Panc1 (cell line): ENCODE data around the gene GLTP. TPM values are rescaled to one million over a fixed set of nuclear protein-coding genes. Genes with fewer than 3 reads are reported as not detected.

Source experiments
- ATAC-seq: fragments of 200-7000 bp; cut with Tn5 transposase; 2 replicates; pipeline ENCODE4 v1.9.1; 2020; ENCODE audit warnings: mild to moderate bottlenecking, moderate library complexity
- BruUV-seq: library from RNA; stranded (reverse); fragments of 400-500 nt; replicated peaks from 2 replicates; lab custom pipeline; 2021; lab: Mats Ljungman, UMichigan
- CTCF ChIA-PET: fragments of 300-600 bp; sonication (Branson Sonifier 250); formaldehyde crosslinking; loops from one replicate; lab custom pipeline; 2022; ENCODE audit warnings: antibody characterized with exemption; lab: Charles Lee
- POLR2A ChIA-PET: fragments of 300-600 bp; sonication (Branson Sonifier 250); formaldehyde crosslinking; loops from one replicate; lab custom pipeline; 2022; ENCODE audit warnings: antibody characterized with exemption; lab: Charles Lee
- DNase-seq: peaks from one replicate; pipeline ENCODE4 v3.0.0-alpha.2; 2010; ENCODE audit warnings: low read depth, low spot score
- H3K27ac ChIP-seq: 2 replicates; pipeline ENCODE4 v1.5.1; 2011; ENCODE audit warnings: mild to moderate bottlenecking, low read length, inconsistent platforms
- H3K27me3 ChIP-seq: fragments of 200-500 bp; sonication (Bioruptor generic); 2 replicates; pipeline ENCODE4 v1.6.0; 2014; ENCODE audit warnings: low read length, inconsistent platforms; ENCODE audit not compliant: control insufficient read depth, insufficient read depth
- H3K36me3 ChIP-seq: fragments of 200-500 bp; sonication (Bioruptor generic); 2 replicates; pipeline ENCODE4 v1.5.1; 2014; ENCODE audit warnings: inconsistent platforms, mild to moderate bottlenecking, low read length, moderate library complexity; ENCODE audit not compliant: control insufficient read depth, insufficient read depth
- H3K4me1 ChIP-seq: 2 replicates; pipeline ENCODE4 v1.5.1; 2011; ENCODE audit warnings: inconsistent platforms, mild to moderate bottlenecking, low read length, moderate library complexity; ENCODE audit not compliant: control insufficient read depth, insufficient read depth
- H3K4me3 ChIP-seq, 2 experiments: 2 replicates each; pipeline ENCODE4 v1.5.1; 2011 to 2012; ENCODE audit warnings: low read depth in 2 of 2, low read length in 2 of 2, mild to moderate bottlenecking in 2 of 2, inconsistent platforms in 1 of 2, moderate library complexity in 1 of 2
- H3K9me3 ChIP-seq: fragments of 200-500 bp; sonication (Bioruptor generic); 2 replicates; pipeline ENCODE4 v1.5.1; 2014; ENCODE audit warnings: low read depth, mild to moderate bottlenecking, inconsistent platforms, low read length, moderate library complexity; ENCODE audit not compliant: control insufficient read depth, insufficient read depth
- CTCF ChIP-seq: fragments of 450-650 bp; IDR thresholded peaks from 2 replicates; pipeline ENCODE4 v1.5.1; 2017; ENCODE audit warnings: mild to moderate bottlenecking
- POLR2AphosphoS5 ChIP-seq: IDR thresholded peaks from 2 replicates; pipeline ENCODE4 v1.6.1; 2012; ENCODE audit warnings: mild to moderate bottlenecking, low read depth, low read length, moderate library complexity
- SIN3A ChIP-seq: IDR thresholded peaks from 2 replicates; pipeline ENCODE4 v1.6.1; 2012; ENCODE audit warnings: low read depth, mild to moderate bottlenecking, low read length, moderate library complexity, borderline replicate concordance; ENCODE audit not compliant: insufficient read depth
- TCF7L2 ChIP-seq: IDR thresholded peaks from 2 replicates; pipeline ENCODE4 v1.6.1; 2011; ENCODE audit warnings: mild to moderate bottlenecking, low read depth, low read length, inconsistent platforms
- in situ Hi-C: cut with HindIII; loops from 2 replicates; pipeline ENCODE4 v1.10.0; 2016; ENCODE audit warnings: low sequenced_read_pairs, low pct_unique_long_range_greater_than_20kb
- intact Hi-C: fragments of 100-400 bp; cut with micrococcal nuclease; formaldehyde crosslinking; loops from one replicate; pipeline ENCODE4 v1.10.0; 2022; ENCODE audit not compliant: unreplicated experiment
- total RNA-seq: library from RNA; stranded (reverse); gene quantifications from one replicate; pipeline ENCODE4 v1.2.1, GENCODE V29; 2021; ENCODE audit not compliant: unreplicated experiment
- TF ChIP-seq, protein P1 (sequence below), 2 experiments: IDR thresholded peaks; 2 replicates each; pipeline ENCODE4 v1.6.1; 2011 to 2012; ENCODE audit warnings: low read depth in 2 of 2, control low read depth in 1 of 2, low read length in 1 of 2, mild to moderate bottlenecking in 1 of 2, moderate library complexity in 1 of 2; ENCODE audit not compliant: insufficient read depth in 1 of 2

The GLTP gene
- total RNA-seq, 1 experiment from 2014 or later = 24.8 TPM

- Histone ChIP-seq H3K9me3 (no peaks in the 10 kb centered on the region), H3K4me3 (no peak overlapping the region), H3K27ac (no peak overlapping the region), H3K4me1 (no peaks in the 10 kb centered on the region; the same call in 1 of the 2 replicates), H3K36me3 (no peaks in the 10 kb centered on the region), H3K27me3 (no peaks in the 10 kb centered on the region)
- TF ChIP-seq CTCF (no peak), POLR2AphosphoS5 (no peak), TCF7L2 (no peak), SIN3A (no peak)
- TF ChIP-seq, protein P1, sequence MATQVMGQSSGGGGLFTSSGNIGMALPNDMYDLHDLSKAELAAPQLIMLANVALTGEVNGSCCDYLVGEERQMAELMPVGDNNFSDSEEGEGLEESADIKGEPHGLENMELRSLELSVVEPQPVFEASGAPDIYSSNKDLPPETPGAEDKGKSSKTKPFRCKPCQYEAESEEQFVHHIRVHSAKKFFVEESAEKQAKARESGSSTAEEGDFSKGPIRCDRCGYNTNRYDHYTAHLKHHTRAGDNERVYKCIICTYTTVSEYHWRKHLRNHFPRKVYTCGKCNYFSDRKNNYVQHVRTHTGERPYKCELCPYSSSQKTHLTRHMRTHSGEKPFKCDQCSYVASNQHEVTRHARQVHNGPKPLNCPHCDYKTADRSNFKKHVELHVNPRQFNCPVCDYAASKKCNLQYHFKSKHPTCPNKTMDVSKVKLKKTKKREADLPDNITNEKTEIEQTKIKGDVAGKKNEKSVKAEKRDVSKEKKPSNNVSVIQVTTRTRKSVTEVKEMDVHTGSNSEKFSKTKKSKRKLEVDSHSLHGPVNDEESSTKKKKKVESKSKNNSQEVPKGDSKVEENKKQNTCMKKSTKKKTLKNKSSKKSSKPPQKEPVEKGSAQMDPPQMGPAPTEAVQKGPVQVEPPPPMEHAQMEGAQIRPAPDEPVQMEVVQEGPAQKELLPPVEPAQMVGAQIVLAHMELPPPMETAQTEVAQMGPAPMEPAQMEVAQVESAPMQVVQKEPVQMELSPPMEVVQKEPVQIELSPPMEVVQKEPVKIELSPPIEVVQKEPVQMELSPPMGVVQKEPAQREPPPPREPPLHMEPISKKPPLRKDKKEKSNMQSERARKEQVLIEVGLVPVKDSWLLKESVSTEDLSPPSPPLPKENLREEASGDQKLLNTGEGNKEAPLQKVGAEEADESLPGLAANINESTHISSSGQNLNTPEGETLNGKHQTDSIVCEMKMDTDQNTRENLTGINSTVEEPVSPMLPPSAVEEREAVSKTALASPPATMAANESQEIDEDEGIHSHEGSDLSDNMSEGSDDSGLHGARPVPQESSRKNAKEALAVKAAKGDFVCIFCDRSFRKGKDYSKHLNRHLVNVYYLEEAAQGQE (IDR thresholded peaks at IDR 0.05; ENCODE audit: insufficient read depth in 1 of 2, low read depth in 2 of 2, low read length in 1 of 2) = no peak
- ATAC-seq (no peak), DNase-seq (no peak)
- in situ Hi-C loops (no loop called here), intact Hi-C loops (no loop called here)
- no TSS peak for BruUV-seq
- POLR2A ChIA-PET = no interaction called here
- CTCF ChIA-PET = no interaction called here
Observed at GRCh38 chr12:109810954-109811623, 69.3 kb downstream of the GLTP start.

- no peaks in the 10 kb centered on the region for H3K9me3 ChIP-seq
- no peaks in the 10 kb centered on the region for H3K4me1 ChIP-seq
- no peaks in the 10 kb centered on the region for H3K27me3 ChIP-seq
- H3K27ac ChIP-seq = no peak overlapping the region
- intact Hi-C loops (no loop called here), in situ Hi-C loops (no loop called here)
- TF ChIP-seq POLR2AphosphoS5 (no peak), CTCF (no peak), TCF7L2 (no peak), SIN3A (no peak)
- TF ChIP-seq, protein P1 (IDR thresholded peaks at IDR 0.05; ENCODE audit: insufficient read depth in 1 of 2, low read depth in 2 of 2, low read length in 1 of 2) = no peak
- H3K36me3 ChIP-seq = no peaks in the 10 kb centered on the region
- BruUV-seq = no TSS peak
- ChIA-PET CTCF (no interaction called here), POLR2A (no interaction called here)
- no peak overlapping the region for H3K4me3 ChIP-seq
- ATAC-seq (no peak), DNase-seq (no peak)
Observed at GRCh38 chr12:109808876-109809646, 71.3 kb downstream of the GLTP start.
